ENCODE data around the gene SLC1A4. TPM values are rescaled to one million over a fixed set of nuclear protein-coding genes. Genes with fewer than 3 reads are reported as not detected.

SLC1A4 gene
- total and polyA plus RNA-seq, 10 of the 15 experiments (the other 5 are each of a cell fraction or from before 2014, with no cell fraction given) = 10.8 to 43.2 (median 27.7) TPM

- Histone ChIP-seq H3K9me3 (replicated peaks; ENCODE audit: control insufficient read depth, insufficient read depth, low read length) (peaks cover 11% of the 10 kb centered on the region; the same call in 2 of the 3 replicates), H3K4me3 (no peak overlapping the region), H3K9ac (ENCODE audit: control insufficient read depth, insufficient read depth, low read length) (no peak overlapping the region), H2AFZ (ENCODE audit: control insufficient read depth, low read depth, low read length) (no peak overlapping the region), H3K27ac (ENCODE audit: control insufficient read depth, insufficient read depth) (no peak overlapping the region), H3K27me3 (replicated peaks in 1 of 2; ENCODE audit: control insufficient read depth in 2 of 2, insufficient read depth in 2 of 2, low read length in 1 of 2) (no peaks in the 10 kb centered on the region), H3K4me2 (ENCODE audit: control insufficient read depth, insufficient read depth) (no peak overlapping the region), H3K79me2 (ENCODE audit: control insufficient read depth, insufficient read depth, low read length) (peaks cover 4% of the 10 kb centered on the region), H3K36me3 (ENCODE audit: control insufficient read depth in 2 of 2, insufficient read depth in 2 of 2, low read length in 1 of 2) (no peaks in the 10 kb centered on the region), H3K4me1 (ENCODE audit: control insufficient read depth, insufficient read depth, low read length) (peaks cover 38% of the 10 kb centered on the region), H4K20me1 (ENCODE audit: control insufficient read depth, insufficient read depth) (no peaks in the 10 kb centered on the region)
- RAD21 ChIA-PET (ENCODE audit: unreplicated experiment) = interaction anchor here (0.6 to 1.0 kb wide), 4 partner anchors 19 to 523 kb away, joined by 3 read pairs; no protein-coding TSS in a partner anchor
- POLR2A ChIA-PET = interaction anchor here (0.5 to 1.0 kb wide), 4 partner anchors 8 to 44 kb away, joined by 3 to 6 read pairs (median 4); no protein-coding TSS in a partner anchor
- DNase-seq (ENCODE audit: low read depth, low spot score) = no peak
- in situ Hi-C loops (cut with MboI) (no loop called here), intact Hi-C loops (cut with micrococcal nuclease; ENCODE audit: unreplicated experiment) (no loop called here)
- ATAC-seq = no peak
- FAIRE-seq = no peak
- CTCF ChIA-PET = interaction anchor here (0.7 to 0.9 kb wide), 3 partner anchors 97 to 476 kb away, joined by 3 read pairs; no protein-coding TSS in a partner anchor
- WGBS (ENCODE audit: insufficient coverage, insufficient replicate concordance, low lambda C conversion rate, missing lambda C conversion rate) = 98% methylated on average over 3 of the region's 3 CpGs
- BruUV-seq (replicated peaks) = no TSS peak
- SMC1A ChIA-PET (ENCODE audit: uncharacterized antibody, unreplicated experiment) = interaction anchor here (1.4 kb wide), 1 partner anchor 11 kb away, joined by 4 read pairs; no protein-coding TSS in a partner anchor
- no peak for TF ChIP-seq BRCA1 (IDR thresholded peaks at IDR 0.05; ENCODE audit: low read depth, low read length)
- no peak for TF ChIP-seq GATAD2B (conservative IDR thresholded peaks at IDR 0.05; ENCODE audit: low read depth)
- no peak for TF ChIP-seq JUNB (IDR thresholded peaks at IDR 0.05)
- TF ChIP-seq PKNOX1 (IDR thresholded peaks at IDR 0.05) = no peak
- no peak for TF ChIP-seq ZNF384 (IDR thresholded peaks at IDR 0.05; ENCODE audit: borderline replicate concordance, low read depth, low read length)
- no peak for TF ChIP-seq TCF3 (IDR thresholded peaks at IDR 0.05; ENCODE audit: borderline replicate concordance, insufficient read depth, low read depth, low read length)
- TF ChIP-seq ZNF24 (IDR thresholded peaks at IDR 0.05) = no peak
- no peak for TF ChIP-seq RB1 (IDR thresholded peaks at IDR 0.05; ENCODE audit: borderline replicate concordance)
- no peak for TF ChIP-seq TARDBP (IDR thresholded peaks at IDR 0.05; ENCODE audit: borderline replicate concordance)
- no peak for TF ChIP-seq ZBTB11 (CRISPR knock-in tag; IDR thresholded peaks at IDR 0.05)
- no peak for TF ChIP-seq CTCF (IDR thresholded peaks at IDR 0.05 in 2 of 3, conservative IDR thresholded peaks at IDR 0.05 in 1 of 3; ENCODE audit: control insufficient read depth in 2 of 3, extremely low read depth in 1 of 3, insufficient read depth in 1 of 3, low read depth in 3 of 3, low read length in 3 of 3)
- no peak for TF ChIP-seq SMAD1 (IDR thresholded peaks at IDR 0.05; ENCODE audit: low read depth, partially characterized antibody)
- no peak for TF ChIP-seq SREBF2 (IDR thresholded peaks at IDR 0.05; ENCODE audit: low read length)
- TF ChIP-seq TAF1 (IDR thresholded peaks at IDR 0.05; ENCODE audit: borderline replicate concordance, low read depth, low read length) = no peak
- no peak for TF ChIP-seq ZBED1 (IDR thresholded peaks at IDR 0.05; ENCODE audit: borderline replicate concordance)
- no peak for TF ChIP-seq SKIL (IDR thresholded peaks at IDR 0.05; ENCODE audit: low read depth, poor library complexity, severe bottlenecking)
- TF ChIP-seq HDAC6 (IDR thresholded peaks at IDR 0.05; ENCODE audit: unreplicated experiment) = no peak
These were observed 61.7 kb downstream of the SLC1A4 start for GRCh38 chr2:65050931-65051330.

All from GM12878 (cell line).